ENCODE data around the gene STAC3. TPM values are rescaled to one million over a fixed set of nuclear protein-coding genes. Genes with fewer than 3 reads are reported as not detected.

The STAC3 gene
- polyA plus RNA-seq, 12 donors: 178 to 563 (median 396) TPM; not detected in 1

DNA sequence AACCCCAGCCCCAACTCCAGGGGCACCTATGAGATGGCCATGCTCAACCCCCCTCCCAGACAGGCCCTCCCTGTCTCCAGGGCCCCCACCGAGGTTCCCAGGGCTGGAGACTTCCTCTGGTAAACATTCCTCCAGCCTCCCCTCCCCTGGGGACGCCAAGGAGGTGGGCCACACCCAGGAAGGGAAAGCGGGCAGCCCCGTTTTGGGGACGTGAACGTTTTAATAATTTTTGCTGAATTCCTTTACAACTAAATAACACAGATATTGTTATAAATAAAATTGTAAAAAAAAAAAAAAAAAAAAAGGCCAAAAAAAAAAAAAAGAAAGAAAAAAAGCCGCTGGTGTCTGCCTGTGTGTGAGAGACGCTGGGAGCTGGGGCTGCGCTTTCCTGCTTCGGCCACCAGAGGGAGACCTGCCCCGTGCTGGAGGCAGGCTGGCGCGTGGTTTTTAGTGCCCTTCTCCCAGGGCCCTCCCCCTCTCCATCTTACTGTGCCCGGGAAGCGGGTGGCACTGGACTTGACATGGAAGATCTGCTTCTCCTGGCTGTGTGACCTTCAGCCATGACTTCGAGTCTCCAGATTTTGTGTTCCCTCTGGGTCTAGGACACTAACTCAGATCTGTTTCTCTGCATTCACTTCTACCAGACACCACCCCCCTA is 37.8 kb downstream of the STAC3 start:
- DNase-seq: peak; percentile 88

- DNase-seq: no peak
Measured at GRCh38 chr12:57212701-57213057, 38.3 kb downstream of the STAC3 start.

DNA sequence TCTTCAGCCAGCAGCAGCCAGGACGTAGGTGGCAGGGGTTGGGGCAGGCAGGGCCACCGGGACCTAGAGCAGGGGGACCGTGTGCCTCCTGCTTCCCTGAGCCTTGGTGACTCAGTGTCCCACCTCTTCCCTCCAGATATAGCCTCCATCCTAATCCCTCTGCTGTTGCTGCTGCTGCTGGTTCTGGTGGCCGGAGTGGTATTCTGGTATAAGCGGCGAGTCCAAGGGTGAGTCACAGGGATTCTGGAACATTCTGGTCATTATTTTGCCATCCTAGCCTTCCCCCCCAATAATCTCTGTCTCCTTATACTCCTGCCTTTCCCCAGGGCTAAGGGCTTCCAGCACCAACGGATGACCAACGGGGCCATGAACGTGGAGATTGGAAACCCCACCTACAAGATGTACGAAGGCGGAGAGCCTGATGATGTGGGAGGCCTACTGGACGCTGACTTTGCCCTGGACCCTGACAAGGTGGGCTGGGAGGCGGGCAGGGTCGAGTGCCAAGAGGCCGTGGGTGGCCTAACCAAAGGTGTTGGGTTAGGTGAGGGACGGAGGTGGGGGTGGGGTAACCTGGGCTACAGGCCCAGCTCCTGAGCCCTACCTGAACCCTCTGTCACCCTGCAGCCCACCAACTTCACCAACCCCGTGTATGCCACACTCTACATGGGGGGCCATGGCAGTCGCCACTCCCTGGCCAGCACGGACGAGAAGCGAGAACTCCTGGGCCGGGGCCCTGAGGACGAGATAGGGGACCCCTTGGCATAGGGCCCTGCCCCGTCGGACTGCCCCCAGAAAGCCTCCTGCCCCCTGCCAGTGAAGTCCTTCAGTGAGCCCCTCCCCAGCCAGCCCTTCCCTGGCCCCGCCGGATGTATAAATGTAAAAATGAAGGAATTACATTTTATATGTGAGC is 38.9 kb downstream of the STAC3 start:
- DNase-seq: no peak

DNA sequence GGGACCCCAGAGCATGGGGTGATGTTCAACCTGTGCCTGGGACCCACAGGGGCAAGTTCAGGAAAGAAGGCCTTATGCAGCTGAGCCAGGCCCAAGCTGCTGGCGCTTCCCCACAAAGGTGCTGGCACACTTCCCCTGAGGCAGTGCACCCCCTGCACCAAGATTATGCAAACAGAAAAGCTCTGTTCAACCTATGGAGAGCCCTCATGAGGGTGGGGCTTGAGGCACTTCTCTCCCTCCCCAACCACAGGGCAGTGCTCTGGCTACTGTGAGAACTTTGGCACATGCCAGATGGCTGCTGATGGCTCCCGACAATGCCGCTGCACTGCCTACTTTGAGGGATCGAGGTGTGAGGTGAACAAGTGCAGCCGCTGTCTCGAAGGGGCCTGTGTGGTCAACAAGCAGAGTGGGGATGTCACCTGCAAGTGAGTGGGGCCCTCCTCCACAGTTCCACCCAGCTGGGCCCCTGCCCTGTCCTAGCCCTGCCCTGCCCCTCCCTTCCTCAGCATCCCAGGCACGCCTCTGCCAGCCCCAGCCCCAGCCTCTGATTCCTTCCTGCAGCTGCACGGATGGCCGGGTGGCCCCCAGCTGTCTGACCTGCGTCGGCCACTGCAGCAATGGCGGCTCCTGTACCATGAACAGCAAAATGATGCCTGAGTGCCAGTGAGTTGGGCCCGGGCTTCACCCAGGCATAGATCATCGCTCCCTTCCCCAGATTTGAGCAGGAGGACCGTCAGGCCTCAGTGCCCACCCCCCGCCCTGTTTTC is 39.9 kb downstream of the STAC3 start:
- no peak for DNase-seq

- DNase-seq: no peak
Measured at GRCh38 chr12:57210461-57210860, 40.5 kb downstream of the STAC3 start.

DNA sequence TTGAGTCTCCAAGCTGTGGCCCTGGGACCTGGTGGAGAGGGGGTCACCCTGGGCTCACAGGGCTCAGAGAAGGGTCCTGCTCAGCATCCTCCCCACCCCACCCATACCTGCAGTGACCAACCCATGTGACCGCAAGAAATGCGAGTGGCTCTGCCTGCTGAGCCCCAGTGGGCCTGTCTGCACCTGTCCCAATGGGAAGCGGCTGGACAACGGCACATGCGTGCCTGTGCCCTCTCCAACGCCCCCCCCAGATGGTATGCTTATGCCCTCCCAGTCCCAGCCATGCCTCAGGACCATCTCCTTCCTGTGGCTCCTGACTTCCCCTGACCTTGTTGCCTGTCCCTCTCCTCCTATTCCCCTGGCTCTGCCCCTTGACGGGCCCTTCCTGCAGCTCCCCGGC is 41.1 kb downstream of the STAC3 start:
- no peak for DNase-seq

- DNase-seq: no peak
Measured at GRCh38 chr12:57208631-57209282, 42.2 kb downstream of the STAC3 start.

DNA sequence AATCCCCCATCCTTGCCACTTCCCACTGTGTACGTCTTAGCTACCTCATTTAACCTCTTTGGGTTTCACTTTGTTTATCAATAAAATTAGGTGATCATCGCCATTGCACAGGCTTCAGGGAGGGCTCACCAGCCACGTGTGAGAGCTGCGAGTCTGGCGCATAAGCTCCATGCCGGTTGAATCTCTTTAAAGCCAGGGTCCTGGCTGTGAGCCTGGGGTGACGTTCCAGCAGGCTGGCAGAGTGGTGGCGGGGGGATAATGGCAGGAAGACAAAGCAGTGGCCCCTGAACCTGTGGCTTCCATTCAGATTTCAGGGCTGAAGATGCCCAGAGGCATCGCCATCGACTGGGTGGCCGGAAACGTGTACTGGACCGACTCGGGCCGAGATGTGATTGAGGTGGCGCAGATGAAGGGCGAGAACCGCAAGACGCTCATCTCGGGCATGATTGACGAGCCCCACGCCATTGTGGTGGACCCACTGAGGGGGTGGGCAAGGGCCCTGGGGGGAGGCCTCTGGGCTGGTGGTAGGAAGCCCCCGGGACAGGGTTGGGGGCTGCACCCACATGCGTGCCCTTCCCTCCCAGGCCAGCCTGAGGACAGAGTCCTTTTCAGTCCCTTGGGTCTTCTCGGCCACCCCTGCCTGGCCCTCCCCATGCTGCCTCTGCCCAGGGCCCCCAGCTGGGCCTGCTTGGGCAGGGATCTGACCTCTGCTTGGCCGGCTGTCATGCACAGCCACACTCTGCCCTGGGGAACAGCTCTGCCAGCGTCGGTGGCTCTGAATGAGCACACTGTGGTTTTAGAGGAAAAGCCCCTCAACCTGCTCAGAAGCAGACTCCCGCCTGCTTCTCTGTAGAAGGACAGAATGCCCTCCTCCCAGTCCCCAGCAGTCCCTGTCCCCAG is 43.0 kb downstream of the STAC3 start:
- no peak for DNase-seq

DNA sequence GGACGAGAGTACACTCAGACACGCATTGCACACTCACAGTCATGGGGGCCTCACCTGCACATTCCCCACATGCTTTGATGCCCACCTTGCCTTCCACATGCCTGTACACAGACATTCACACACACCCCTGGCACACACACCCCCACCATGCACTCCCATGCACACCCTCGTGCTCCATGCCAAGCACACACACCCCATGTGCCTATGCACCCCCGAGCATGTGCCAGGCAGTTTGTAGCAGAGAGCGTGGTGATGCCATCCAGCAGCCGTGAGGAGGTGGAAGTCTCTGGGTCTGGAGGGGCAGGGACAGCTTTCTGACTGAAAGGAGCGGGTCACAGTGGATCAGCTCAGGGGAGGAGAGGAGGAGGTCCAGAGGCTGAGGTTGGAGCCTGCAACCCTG is 45.1 kb downstream of the STAC3 start:
- DNase-seq: no peak

GRCh38 chr12:57205186-57205585 is 45.8 kb downstream of the STAC3 start:
- DNase-seq: no peak

GRCh38 chr12:57204454-57204853 is 46.5 kb downstream of the STAC3 start:
- no peak for DNase-seq

GRCh38 chr12:57203791-57204190 is 47.2 kb downstream of the STAC3 start:
- no peak for DNase-seq

DNA sequence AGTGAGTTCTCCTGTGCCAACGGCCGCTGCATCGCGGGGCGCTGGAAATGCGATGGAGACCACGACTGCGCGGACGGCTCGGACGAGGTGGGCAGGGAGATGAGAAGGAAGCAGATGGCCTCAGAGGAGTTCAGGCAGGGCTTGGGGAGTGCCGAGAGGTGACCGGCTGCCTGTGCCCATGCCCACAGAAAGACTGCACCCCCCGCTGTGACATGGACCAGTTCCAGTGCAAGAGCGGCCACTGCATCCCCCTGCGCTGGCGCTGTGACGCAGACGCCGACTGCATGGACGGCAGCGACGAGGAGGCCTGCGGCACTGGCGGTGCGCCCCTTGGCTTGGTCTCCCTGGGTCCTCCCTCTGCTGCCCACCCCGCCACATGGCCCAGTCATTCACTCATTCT is 47.8 kb downstream of the STAC3 start:
- DNase-seq: no peak

- no peak for DNase-seq
Measured at GRCh38 chr12:57202321-57202720, 48.7 kb downstream of the STAC3 start.

- DNase-seq: no peak
Measured at GRCh38 chr12:57201631-57202030, 49.4 kb downstream of the STAC3 start.

- no peak for DNase-seq
Measured at GRCh38 chr12:57201219-57201618, 49.8 kb downstream of the STAC3 start.

DNA sequence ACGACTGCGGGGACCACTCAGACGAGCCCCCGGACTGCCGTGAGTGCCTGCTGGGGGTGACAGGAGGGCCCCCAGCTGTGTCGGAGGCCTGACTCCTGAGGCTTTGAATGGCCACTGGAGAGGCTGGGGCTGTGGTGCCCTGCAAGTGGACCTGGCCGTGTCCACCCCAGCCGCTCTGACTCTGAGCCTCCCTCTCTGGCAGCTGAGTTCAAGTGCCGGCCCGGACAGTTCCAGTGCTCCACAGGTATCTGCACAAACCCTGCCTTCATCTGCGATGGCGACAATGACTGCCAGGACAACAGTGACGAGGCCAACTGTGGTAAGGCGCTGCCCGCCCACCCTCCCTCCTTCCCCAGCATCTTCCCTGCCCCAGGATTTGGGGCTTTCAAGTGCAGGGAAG is 50.5 kb downstream of the STAC3 start:
- DNase-seq: no peak

DNA sequence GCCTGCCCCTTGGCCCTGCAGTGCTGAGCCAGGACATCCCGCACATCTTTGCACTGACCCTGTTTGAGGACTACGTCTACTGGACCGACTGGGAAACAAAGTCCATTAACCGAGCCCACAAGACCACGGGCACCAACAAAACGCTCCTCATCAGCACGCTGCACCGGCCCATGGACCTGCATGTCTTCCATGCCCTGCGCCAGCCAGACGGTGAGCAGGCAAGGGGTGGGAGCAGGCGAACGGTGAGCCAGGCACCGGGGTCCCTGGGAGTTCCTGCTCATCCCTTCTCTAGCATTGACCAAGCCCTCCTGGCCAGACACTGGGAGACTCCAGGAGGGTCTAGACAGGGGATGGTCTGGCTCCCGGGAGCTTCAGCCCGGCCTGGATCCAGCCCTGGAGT is 51.8 kb downstream of the STAC3 start:
- DNase-seq: no peak

DNA sequence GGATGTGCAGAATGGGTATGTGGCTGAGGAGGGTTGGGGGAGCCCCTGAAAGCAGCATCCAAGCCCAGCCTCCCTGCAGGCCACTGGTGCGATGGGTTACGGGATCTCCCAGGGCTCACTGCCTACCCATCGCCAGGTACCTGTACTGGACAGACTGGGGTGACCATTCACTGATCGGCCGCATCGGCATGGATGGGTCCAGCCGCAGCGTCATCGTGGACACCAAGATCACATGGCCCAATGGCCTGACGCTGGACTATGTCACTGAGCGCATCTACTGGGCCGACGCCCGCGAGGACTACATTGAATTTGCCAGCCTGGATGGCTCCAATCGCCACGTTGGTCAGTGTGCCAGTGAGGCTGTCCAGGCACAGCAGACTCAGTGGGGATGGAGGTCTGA is 52.7 kb downstream of the STAC3 start:
- no peak for DNase-seq

GRCh38 chr12:57196956-57197355 is 54.0 kb downstream of the STAC3 start:
- DNase-seq: no peak

DNA sequence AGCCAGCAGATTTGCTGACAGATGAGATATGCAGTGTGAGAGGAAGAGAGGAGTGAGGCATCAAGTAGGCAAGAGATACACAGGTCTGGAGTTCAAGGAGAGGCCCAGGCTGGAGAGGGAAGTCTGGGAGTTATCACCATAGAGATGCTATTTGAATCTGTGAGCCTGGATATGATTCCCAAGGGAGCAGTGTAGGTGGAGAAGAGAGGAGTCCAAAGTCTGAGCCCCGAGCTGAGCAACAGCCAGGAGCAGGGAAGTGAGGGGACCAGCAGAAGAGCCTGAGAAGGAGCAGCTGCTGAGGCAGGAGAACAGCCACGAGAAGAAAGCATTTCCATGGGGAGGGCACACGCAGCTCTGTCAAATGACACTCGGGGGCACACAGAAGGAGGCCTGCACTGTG is 54.5 kb downstream of the STAC3 start:
- DNase-seq: no peak

Data from muscle of arm (tissue), 12 donors.